ENCODE results near the gene MAGED1. TPM values are rescaled to one million over a fixed set of nuclear protein-coding genes. Genes with fewer than 3 reads are reported as not detected.

MAGED1 gene
- total RNA-seq, 2 experiments from 2014 or later = 36.8 to 60.0 TPM

- intact Hi-C loops (cut with micrococcal nuclease; ENCODE audit: unreplicated experiment) = no loop called here
- no peak for DNase-seq (ENCODE audit: low spot score)
Observed at GRCh38 chrX:51867626-51868025, 25.8 kb upstream of the MAGED1 start.

GRCh38 chrX:51870354-51870753, 23.1 kb upstream of the MAGED1 start:
- no TSS peak for BruUV-seq (replicated peaks)

More at GRCh38 chrX:51867626-51868025, 25.8 kb upstream of the MAGED1 start:
- H3K79me2 ChIP-seq (ENCODE audit: insufficient read depth, low read depth, low read length) = no peaks in the 10 kb centered on the region; the same call in 1 of the 2 replicates
- ChIA-PET CTCF (ENCODE audit: unreplicated experiment) (no interaction called here), POLR2A (no interaction called here)
- H3K4me1 ChIP-seq (ENCODE audit: insufficient read depth, low read length, poor library complexity, severe bottlenecking) = no peaks in the 10 kb centered on the region
- no peak overlapping the region for H3K27ac ChIP-seq (ENCODE audit: low read depth, low read length, poor library complexity, severe bottlenecking)
- H3K9me2 ChIP-seq (ENCODE audit: insufficient read depth, low read length) = no peaks in the 10 kb centered on the region
- BruUV-seq (replicated peaks) = no TSS peak
- H4K20me1 ChIP-seq (ENCODE audit: insufficient read depth, low read length) = no peaks in the 10 kb centered on the region
- peaks cover 9% of the 10 kb centered on the region; the same call in 1 of the 2 replicates for H3K36me3 ChIP-seq (ENCODE audit: insufficient read depth, low read length)
- H3K4me2 ChIP-seq (ENCODE audit: low read length) = no peak overlapping the region
- no peaks in the 10 kb centered on the region; the same call in 1 of the 2 replicates for H3K9me3 ChIP-seq (ENCODE audit: low read length)
- TF ChIP-seq EZH2phosphoT487 (IDR thresholded peaks at IDR 0.05; ENCODE audit: borderline replicate concordance, low read depth, low read length) (no peak), CTCF (conservative IDR thresholded peaks at IDR 0.05; ENCODE audit: low read length) (no peak)
- no peak overlapping the region for H2AFZ ChIP-seq (ENCODE audit: low read length)
- no peak overlapping the region for H3K4me3 ChIP-seq (ENCODE audit: low read depth, low read length, poor library complexity, severe bottlenecking)

More at GRCh38 chrX:51870354-51870753, 23.1 kb upstream of the MAGED1 start:
- Histone ChIP-seq H3K79me2 (ENCODE audit: insufficient read depth, low read depth, low read length) (no peaks in the 10 kb centered on the region; the same call in 1 of the 2 replicates), H4K20me1 (ENCODE audit: insufficient read depth, low read length) (no peaks in the 10 kb centered on the region), H3K27ac (ENCODE audit: low read depth, low read length, poor library complexity, severe bottlenecking) (no peak overlapping the region), H3K4me3 (ENCODE audit: low read depth, low read length, poor library complexity, severe bottlenecking) (no peak overlapping the region), H3K9me3 (ENCODE audit: low read length) (no peaks in the 10 kb centered on the region), H3K9me2 (ENCODE audit: insufficient read depth, low read length) (no peaks in the 10 kb centered on the region), H3K4me2 (ENCODE audit: low read length) (no peak overlapping the region), H3K36me3 (ENCODE audit: insufficient read depth, low read length) (no peaks in the 10 kb centered on the region; the same call in 1 of the 2 replicates), H2AFZ (ENCODE audit: low read length) (no peak overlapping the region), H3K4me1 (ENCODE audit: insufficient read depth, low read length, poor library complexity, severe bottlenecking) (no peaks in the 10 kb centered on the region)
- no peak for TF ChIP-seq CTCF (conservative IDR thresholded peaks at IDR 0.05; ENCODE audit: low read length)
- TF ChIP-seq EZH2phosphoT487 (IDR thresholded peaks at IDR 0.05; ENCODE audit: borderline replicate concordance, low read depth, low read length) = no peak
- intact Hi-C loops (cut with micrococcal nuclease; ENCODE audit: unreplicated experiment) = no loop called here
- ChIA-PET POLR2A (no interaction called here), CTCF (ENCODE audit: unreplicated experiment) (no interaction called here)
- no peak for DNase-seq (ENCODE audit: low spot score)
